Neural crest cell (in vitro differentiated cells): ENCODE data around the gene CSNK1G2. TPM values are rescaled to one million over a fixed set of nuclear protein-coding genes. Genes with fewer than 3 reads are reported as not detected.
A peak's percentile ranks its signal among the peaks of the same experiment; 100 is the strongest.

Experiments
- DNase-seq: peaks from one replicate; pipeline ENCODE4 v3.0.0; 2021; ENCODE audit warnings: low read depth, mixed read lengths, low spot score
- H3K27ac Mint-ChIP-seq: one replicate; pipeline ENCODE4 v1.8.0; 2021; ENCODE audit warnings: mild to moderate bottlenecking, mixed read lengths; ENCODE audit not compliant: unreplicated experiment
- H3K27me3 Mint-ChIP-seq: 2 replicates; pipeline ENCODE4 v1.8.0; 2021; ENCODE audit warnings: low read depth, mild to moderate bottlenecking, mixed read lengths
- H3K36me3 Mint-ChIP-seq: 2 replicates; pipeline ENCODE4 v1.8.0; 2021; ENCODE audit warnings: low read depth, mild to moderate bottlenecking, mixed read lengths
- H3K4me1 Mint-ChIP-seq: 2 replicates; pipeline ENCODE4 v1.8.0; 2021; ENCODE audit warnings: mixed read lengths
- H3K4me3 Mint-ChIP-seq: one replicate; pipeline ENCODE4 v1.8.0; 2021; ENCODE audit warnings: mild to moderate bottlenecking, mixed read lengths
- H3K9me3 Mint-ChIP-seq: 2 replicates; pipeline ENCODE4 v1.8.0; 2021; ENCODE audit warnings: mixed read lengths
- total RNA-seq: library from RNA; stranded (reverse); gene quantifications from 2 replicates; pipeline ENCODE4 v1.2.1, GENCODE V29; 2021
- TF ChIP-seq, protein P1 (sequence below): fragments of 200-600 bp; sonication (generic); conservative IDR thresholded peaks from 2 replicates; pipeline ENCODE4 v1.5.0; 2021; ENCODE audit warnings: antibody characterized with exemption, mild to moderate bottlenecking

CSNK1G2 gene
- total RNA-seq, 1 donor from 2014 or later: 133 TPM

DNA sequence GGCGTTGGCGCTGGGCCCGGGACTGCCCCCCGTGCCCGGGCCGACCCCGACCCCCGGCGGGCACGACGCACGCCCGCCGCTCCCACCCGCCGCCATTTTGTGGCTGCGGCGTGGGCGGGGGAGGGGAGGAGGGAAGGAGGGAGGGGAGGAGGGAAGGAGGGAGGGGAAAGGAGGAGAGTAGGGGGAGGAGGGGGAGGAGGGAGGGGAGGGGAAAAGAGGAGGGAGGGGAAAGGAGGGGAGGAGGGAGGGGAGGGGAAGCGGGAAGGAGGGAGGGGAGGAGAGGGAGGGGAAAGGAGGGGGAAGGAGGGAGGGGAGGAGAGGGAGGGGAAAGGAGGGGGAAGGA is 74.6 kb downstream of the CSNK1G2 start, which contains the start of gene BTBD2:
Gene BTBD2 (minus strand): TSS at position 107 of the 343 bp plus-strand sequence. CDS start 11 bp downstream, at position 96.
- TF ChIP-seq, protein P1, sequence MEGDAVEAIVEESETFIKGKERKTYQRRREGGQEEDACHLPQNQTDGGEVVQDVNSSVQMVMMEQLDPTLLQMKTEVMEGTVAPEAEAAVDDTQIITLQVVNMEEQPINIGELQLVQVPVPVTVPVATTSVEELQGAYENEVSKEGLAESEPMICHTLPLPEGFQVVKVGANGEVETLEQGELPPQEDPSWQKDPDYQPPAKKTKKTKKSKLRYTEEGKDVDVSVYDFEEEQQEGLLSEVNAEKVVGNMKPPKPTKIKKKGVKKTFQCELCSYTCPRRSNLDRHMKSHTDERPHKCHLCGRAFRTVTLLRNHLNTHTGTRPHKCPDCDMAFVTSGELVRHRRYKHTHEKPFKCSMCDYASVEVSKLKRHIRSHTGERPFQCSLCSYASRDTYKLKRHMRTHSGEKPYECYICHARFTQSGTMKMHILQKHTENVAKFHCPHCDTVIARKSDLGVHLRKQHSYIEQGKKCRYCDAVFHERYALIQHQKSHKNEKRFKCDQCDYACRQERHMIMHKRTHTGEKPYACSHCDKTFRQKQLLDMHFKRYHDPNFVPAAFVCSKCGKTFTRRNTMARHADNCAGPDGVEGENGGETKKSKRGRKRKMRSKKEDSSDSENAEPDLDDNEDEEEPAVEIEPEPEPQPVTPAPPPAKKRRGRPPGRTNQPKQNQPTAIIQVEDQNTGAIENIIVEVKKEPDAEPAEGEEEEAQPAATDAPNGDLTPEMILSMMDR: no peak
- Mint-ChIP-seq H3K27ac (no peak within 1 kb of the TSS), H3K9me3 (no peaks in the 10 kb centered on the region), H3K4me3 (peak within 1 kb of the TSS; percentile 61), H3K4me1 (peaks cover 16% of the 10 kb centered on the region), H3K27me3 (no peaks in the 10 kb centered on the region), H3K36me3 (no peaks in the 10 kb centered on the region)
- no peak for DNase-seq

DNA sequence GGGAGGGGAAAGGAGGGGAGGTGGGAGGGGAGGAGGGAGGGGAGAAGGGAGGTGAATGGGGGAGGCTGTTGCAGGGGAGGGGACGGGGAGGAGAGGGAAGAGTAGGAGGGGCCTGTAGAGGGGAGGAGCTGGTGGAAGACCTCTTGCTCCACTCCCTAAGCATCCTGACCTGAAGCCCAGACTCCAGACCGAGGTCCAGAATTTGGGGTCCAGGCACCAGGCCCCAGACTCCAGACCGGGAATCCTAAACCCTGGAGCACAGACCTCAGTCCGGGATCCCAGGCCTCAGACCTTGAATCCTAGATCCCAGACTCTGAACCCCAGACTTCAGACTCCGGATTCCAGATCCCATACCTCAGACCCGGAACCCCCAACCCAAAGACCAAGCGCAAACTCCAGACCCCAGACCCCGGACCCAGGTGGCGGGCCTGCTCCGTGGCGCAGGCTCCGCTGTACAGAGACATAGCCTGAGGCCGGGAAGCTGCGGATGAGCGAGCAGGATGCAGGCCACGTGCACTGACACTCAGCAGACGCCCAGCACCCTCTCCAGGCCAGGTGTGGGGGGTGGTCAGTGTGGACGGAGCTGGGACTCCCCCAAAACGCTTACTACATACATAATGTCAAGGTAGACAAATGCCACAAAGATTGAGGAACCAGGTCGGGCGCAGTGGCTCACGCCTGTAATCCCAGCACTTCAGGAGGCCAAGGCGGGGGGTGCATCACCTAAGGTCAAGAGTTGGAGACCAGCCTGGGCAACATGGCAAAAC is 75.3 kb downstream of the CSNK1G2 start:
- H3K27ac Mint-ChIP-seq: no peak overlapping the region
- peaks cover 16% of the 10 kb centered on the region for H3K4me1 Mint-ChIP-seq
- DNase-seq: peak; percentile 42
- peak overlapping the region; percentile 61 for H3K4me3 Mint-ChIP-seq
- H3K27me3 Mint-ChIP-seq: no peaks in the 10 kb centered on the region
- no peaks in the 10 kb centered on the region for H3K36me3 Mint-ChIP-seq
- TF ChIP-seq, protein P1: no peak
- no peaks in the 10 kb centered on the region for H3K9me3 Mint-ChIP-seq

DNA sequence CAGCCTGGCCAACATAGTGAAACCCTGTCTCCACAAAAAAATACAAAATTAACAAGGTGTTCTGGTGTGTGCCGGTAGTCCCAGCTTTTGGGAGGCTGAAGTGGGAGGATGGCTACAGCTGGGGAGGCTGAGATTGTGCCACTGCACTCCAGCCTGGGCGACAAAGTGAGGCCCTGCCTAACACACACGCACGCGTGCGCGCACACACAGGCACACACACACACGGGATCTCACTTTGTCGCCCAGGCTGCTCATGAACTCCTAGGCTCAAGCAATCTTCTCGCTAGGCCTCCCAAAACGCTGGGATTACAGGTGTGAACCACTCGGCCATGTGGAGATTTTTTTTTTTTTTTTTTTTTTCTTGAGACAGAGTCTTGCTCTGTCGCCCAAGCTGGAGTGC is 77.8 kb downstream of the CSNK1G2 start:
- TF ChIP-seq, protein P1: no peak
- no peak overlapping the region for H3K27ac Mint-ChIP-seq
- no peaks in the 10 kb centered on the region for H3K27me3 Mint-ChIP-seq
- H3K36me3 Mint-ChIP-seq: no peaks in the 10 kb centered on the region
- no peaks in the 10 kb centered on the region for H3K9me3 Mint-ChIP-seq
- peaks cover 7% of the 10 kb centered on the region for H3K4me1 Mint-ChIP-seq
- no peak for DNase-seq
- H3K4me3 Mint-ChIP-seq: no peak overlapping the region

DNA sequence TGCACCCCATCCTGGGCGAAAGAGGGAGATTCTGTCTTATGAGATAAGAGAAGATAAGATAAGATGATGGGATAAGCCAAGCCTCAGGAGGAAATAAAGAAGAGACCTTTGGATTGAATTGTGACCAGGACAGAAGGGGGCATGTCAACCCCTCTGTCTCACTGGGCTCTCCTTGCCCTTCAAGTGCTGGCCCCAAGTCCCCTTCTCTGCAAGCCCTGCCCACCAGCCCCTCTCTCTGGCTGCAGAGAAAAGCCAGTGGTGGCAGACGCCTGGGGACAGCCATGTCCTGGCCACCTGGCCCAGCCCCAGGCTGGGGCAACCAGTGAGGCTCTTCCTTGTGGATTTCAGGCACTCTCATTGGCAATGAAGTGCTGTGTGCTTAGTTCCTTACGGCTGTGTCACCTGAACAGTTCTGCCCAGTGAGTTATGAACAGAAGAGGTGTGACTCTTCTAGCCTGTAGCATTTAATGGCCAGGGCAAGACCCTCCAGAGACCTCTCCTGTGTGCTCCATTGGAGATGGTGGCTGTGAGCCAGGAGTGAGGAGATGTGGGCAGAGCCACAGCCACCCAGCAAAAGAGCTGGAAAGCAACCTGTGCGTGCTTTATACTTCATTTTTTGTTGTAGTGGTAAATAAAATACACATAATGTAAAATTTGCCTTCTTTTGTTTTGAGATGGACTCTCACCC is 80.6 kb downstream of the CSNK1G2 start:
- Mint-ChIP-seq H3K4me1 (peaks cover 7% of the 10 kb centered on the region), H3K36me3 (no peaks in the 10 kb centered on the region), H3K27ac (peak overlapping the region; percentile 52), H3K4me3 (no peak overlapping the region), H3K27me3 (no peaks in the 10 kb centered on the region), H3K9me3 (peaks cover 2% of the 10 kb centered on the region)
- TF ChIP-seq, protein P1: no peak
- DNase-seq: no peak

DNA sequence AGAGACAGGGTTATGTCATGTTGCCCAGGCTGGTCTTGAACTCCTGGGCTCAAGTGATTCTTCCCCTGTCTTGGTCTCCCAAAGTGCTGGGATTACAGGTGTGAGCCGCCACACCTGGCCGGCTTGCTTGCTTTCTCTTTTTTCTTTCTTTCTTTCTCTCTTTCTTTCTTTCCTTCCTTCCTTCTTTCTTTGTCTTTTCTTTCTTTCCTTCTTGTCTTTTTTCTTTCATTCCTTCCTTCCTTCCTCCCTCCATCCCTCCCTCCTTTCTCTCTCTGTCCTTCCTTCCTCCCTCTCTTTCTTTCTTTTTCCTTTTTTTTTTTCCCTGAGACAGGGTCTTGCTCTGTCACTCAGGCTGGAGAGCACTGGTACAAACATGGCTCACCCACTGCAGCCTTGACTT is 81.3 kb downstream of the CSNK1G2 start:
- no peak overlapping the region for H3K27ac Mint-ChIP-seq
- H3K36me3 Mint-ChIP-seq: no peaks in the 10 kb centered on the region
- peaks cover 7% of the 10 kb centered on the region for H3K4me1 Mint-ChIP-seq
- peaks cover 2% of the 10 kb centered on the region for H3K9me3 Mint-ChIP-seq
- DNase-seq: no peak
- H3K4me3 Mint-ChIP-seq: no peak overlapping the region
- no peaks in the 10 kb centered on the region for H3K27me3 Mint-ChIP-seq
- TF ChIP-seq, protein P1: no peak
